OCI-M2 (cell line): ENCODE measurements around the gene MISFA.
"Not testable (repeated sequence)": the region's sequence is repeated elsewhere in the genome, so short reads cannot be mapped to it uniquely, and the experiment has no call there.

Experiments
- DNase-seq: peaks from one replicate; lab custom pipeline; 2025; ENCODE audit not compliant: unreplicated experiment; lab: John Stamatoyannopoulos, UW

Gene MISFA

DNA sequence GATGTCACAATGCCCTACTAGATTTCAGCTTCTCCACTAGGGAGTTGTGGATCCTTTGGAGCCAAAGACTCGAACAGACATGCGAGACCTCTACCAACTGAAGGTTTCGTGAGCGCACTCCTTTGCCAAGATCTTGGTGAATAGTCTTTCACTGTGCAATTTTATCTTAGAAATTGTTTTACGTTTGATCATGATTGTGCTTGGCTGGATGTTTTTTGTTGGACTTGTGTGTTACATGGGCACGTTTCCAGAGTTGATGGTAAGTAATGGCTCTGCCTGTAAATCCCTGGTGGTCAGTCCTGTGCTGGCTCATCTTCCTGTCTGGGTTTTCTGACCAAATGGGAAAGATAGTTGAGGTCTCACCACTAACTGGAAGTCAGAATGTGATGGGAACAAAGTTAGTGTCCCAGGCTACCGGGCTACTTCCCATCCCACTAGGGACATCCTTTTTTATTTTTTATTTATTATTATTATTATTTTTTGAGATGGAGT is at the start of gene MISFA:
Gene MISFA (plus strand): TSS at position 51 of the 492 bp plus-strand sequence. CDS start 140 bp downstream, at position 191.
- DNase-seq, result no peak

DNA sequence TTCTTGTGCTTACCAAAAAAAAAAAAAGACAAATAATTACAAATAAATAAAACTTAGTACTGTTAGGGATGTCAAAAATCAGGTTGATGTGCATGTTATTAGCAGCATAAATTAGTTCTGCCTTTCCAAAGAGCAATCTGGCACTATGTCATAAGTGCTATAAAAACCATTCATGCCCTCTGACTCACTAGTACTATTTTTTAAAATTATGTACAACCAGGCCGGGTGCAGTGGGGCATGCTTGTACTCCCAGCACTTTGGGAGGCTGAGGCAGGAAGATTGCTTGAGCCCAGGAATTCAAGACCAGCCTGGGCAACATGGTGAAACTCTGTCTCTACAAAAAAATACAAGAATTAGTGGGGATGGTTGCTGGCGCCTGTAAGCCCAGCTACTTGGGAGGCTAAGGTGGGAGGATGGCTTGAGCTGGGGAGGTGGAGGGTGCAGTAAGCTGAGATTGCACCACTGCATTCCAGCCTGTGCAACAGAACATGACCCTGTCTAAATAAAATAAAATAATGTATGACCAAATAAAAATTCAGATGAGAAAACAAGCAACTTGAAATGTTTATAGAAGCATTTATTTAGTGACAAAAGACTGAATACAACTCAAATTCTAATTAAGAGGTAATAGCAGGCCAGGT is 36.4 kb upstream of the MISFA start:
- DNase-seq, result no peak

DNA sequence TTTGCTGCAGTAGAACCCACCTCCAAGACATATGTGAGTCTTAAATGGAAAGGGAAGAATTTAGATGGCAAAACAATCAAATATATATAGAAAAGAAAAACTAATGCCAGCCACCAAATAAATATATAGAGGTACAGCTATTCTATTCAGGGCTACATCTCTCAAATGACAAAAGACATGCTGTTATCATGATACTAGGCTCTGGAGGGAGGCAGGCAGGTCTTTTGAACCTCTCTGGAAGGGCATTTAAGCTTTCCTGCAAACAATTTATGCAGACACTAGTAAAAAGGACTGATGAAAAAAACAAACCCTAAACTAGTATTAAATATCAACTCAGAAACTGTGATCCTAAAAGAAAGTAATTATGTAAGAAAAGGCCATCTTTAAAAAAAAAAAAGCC is 35.4 kb upstream of the MISFA start:
- DNase-seq, result no peak

DNA sequence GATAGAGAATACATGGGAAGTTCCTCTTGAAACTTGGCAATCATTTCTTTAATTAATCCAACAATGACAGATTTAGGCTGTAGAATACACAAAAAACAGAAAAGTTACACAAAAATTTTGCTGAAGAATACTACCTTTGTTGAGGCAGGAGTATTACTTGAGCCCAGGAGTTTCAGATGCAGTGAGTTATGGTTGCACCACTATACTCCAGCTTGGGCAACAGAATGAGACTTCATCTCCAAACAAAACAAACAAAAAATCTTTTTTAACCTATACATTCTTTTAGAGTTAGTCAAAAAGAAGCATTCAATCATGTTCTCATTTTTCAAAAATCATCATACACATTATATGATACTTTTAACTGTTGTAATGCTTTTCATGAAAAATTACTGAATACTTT is 33.2 kb upstream of the MISFA start:
- DNase-seq, result no peak

DNA sequence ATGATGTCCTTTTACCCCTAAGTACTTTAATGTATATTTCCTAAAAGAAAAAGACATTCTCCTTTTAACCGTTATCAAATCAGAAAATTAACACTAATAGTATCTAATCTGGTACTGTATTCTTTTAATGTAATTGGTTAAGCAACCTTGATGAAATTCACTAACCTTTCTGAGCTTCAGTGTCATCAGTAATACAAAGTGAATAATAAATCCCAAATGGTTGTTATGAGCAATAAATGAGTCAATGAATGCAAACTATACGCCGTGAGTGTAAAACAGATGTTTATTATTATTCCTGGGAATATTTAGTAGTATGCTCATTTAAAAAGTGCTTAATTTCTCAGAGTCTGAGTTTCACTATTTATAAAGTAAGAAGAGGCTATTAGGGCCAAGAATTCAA is 32.5 kb upstream of the MISFA start:
- no peak for DNase-seq

DNA sequence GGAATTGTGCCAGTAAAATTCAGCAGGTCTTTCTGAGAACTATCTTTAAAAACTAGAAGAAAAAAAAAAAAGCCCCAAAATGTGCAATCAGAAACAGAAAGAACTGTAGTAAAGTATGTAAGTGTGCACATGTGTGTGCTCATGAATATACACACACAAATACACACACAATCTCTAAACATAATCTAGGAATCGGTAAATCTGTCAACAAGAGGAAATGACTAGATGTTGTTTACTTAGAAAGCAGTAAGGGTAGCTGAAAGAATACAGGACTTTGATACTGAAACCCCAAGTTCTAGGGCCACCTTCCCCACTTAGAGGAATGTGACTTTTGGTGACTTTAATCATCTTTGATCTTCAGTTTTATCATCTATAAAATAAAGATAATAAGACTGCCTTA is 24.2 kb upstream of the MISFA start:
- DNase-seq, result no peak

DNA sequence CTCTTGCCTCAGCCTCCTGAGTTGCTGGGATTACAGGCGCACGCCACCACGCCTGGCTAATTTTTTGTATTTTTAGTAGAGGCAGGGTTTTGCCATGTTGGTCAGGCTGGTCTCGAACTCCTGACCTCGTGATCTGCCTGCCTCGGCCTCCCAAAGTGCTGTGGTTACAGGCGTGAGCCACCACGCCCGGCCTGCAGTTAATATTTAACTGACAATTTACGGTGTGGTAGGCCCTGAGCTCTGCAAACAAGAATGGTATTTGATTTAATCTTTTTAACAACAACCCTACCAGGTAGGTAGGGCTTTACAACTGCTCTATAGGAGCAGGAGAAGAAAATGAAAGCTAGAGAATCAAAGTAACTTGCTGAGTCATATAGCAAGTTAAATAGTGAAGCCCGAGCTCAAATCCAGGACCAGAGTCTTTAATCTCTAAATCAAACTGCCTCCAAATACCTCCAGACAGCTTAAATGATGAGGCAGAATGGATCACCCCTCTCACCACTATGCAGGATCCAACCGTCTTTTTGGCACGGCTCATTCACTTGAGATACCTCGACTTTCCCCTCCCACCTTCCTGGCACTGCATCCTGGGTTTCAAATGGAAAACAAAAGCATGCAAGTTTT is 20.5 kb upstream of the MISFA start:
- no peak for DNase-seq

DNA sequence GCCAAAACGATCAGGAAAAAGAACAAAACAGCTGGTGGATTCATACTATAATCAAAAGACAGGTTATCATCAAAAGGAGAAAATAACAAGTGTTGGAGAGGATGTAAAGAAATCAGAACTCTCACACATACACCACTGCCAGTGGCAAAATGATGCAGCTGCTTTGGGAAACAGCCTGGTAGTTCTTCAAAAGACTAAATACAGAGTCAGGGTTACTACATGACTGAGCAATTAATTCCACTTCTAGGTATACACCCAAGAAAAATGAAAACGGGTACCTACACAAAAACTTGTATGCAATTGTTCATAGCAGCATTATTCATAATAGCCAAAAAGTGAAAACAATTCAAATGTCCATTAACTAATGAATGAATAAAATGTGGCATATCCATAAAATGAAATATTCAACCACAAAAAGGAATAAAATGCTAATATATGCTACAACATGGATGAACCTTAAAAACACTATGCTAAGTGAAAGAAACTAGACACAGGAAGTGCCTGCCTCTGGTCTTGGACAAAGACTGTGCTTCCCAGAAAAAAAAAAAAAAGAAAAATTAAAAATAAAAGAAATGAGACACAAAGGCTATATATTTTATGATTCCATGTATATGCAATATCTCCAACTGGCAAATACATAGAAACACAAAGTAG is 19.3 kb upstream of the MISFA start:
- no peak for DNase-seq

DNA sequence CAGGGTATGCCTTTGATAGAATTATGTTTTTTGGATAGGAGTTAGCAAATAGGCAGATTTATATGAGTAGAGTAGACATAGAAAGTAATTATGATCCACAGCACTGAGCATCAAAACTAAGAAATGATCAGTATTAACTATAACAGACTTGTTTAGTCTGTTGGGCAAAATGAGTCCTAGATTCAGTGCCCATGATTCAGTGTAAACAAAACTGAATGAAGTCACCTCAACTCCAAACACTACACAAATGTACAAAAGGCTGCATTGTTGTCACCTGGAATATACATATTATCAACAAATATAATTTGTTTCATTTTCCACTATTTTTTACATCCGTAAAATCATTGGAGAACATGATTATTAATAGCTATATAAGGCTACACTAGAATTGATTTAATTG is 17.8 kb upstream of the MISFA start:
- no peak for DNase-seq

DNA sequence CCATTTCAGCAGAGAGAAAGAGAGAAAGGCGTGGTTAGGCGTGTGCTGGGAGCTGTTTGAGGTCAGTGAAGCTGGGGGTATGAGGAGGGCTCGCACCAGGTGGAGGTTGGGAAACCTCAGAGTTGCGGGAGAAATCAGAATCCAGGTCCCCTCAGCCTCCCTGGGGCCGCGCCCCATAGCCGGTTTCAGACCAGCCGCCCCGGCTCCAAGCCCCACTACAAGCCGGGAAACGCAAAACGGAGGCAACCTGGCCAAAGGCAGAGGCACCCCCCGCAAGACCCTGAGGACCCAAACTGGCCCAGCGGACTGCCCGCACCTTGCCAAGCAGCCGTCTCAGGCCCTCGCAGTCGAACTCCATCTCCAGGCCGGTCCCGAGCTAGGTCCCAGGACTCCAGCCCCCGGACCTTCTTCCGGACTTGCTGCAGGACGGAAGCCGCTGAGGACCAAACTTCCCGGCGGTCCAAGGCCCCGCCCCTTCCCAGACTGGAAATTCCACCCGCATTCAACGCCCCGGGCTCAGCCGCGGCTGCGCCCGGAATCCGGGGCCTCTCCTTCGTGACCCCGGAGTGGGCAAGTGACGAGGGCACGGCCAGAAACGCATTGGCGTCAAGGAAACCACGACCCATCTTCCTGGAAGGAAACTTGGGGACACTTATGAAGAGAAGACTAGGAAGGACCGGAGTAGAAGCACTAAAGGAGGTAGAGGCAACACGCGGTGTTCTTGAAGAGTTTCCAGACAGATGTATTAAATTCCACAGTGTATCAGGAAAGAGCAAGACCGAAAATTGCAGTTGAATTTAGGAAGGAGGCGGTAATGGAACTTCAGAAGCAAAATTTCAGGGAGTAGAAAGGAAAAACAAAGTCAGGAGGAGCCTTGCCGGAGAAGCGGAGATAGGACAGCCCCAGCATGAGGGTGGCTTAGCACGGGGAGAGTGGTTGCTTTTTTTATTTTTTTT is 11.0 kb upstream of the MISFA start, which contains the start of gene UEVLD:
Gene UEVLD (minus strand): TSS at position 438 of the 956 bp plus-strand sequence. CDS start 80 bp downstream, at position 358.
- DNase-seq, result no peak

DNA sequence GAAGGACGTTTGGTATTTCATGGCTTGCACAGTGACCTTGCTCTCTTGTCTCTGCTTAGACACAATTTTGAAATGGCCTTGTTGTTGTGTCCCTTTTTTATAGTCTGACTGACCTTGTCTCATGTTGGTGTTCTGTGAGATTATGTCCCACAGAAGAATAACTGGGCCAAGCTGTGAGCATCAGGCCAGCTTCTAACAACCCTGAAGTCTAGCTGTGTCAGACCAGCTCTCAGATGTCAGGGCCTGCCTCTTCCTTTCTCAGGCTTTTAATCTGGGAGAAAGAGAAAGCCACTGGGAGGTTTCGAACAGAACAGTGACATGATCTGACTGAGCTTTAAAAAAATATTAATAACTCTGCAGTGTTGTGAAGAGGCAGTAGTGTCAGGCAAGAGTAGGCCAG is 9.0 kb upstream of the MISFA start:
- no peak for DNase-seq

DNA sequence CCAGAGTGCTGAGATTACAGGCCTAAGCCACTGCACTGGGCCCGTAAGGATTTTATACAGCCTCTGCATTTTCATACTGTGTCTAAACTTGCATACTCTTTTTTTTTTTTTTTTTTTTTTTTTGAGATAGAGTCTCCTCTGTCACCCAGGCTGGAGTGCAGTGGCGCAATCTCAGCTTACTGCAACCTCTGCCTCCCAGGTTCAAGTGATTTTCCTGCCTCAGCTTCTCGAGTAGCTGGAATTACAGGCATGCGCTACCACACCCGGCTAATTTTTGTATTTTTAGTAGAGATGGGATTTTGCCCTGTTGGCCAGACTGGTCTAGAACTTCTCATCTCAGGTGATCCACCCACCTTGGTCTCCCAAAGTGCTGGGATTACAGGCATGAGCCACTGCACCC is 5.5 kb upstream of the MISFA start:
- DNase-seq, result not testable (repeated sequence)

DNA sequence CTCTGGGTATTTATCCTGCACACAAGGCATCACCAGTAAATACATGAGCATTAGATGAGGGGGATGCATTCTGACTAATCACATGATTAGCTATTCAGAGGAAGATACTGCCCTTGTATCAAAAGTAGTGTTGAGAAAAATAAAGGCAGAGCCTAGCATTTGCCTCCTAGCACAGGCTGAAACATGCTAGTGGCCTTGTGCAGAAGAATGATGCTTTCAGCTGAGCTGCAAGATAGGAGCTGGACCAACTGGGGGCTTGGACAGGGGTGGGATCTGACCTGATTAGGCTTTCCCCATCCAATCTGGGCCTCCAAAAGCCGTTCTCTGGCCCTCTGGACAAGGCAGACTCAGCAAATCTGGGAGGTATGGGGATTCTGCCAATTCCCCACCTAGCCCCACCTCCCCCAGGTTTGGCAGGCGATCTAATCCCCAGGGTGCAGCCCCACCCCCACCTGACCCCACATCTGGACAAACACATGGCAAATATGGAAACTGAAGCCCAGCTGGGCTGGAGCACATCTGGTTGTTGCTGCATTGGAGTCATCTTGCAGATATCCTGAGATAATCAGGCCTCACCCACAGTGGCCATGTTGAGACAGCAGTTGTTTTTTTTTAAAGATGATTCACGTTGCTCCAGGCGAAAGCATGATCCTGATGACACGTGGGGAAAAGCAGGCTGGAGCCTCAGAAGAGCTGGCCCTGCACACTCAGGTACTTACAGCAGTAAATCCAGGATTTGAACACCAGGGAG is 4.4 kb upstream of the MISFA start:
- DNase-seq, result no peak

DNA sequence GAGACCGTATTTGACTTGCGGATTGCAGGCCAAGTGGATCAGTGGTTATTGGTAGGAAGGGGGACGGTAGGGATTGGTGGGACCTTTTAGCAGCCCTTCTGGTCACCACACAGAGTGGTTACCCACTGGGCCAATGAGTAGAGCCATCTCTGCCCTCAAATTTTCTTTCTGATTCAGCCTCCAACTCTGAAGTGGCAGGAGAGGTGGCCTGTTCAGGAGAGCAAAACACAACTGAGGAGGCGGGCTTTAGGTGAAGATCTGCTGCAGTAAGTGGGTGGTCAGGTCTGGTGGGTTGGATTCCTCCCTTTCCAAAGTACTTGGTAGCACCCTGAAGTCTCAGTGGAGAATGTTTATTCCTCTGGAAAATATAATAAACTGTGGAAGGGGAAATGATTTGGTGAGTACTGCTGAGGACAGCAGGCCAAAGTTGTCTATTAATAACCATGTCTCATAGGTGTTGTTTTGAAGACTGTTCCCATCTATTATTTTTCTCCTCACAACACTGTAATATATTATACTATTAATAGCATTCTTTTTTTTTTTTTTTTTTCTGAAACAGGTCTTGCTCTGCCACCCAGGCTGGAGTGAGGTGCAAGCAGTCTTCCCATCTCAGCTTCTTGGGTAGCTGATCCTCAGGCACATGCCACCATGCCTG is 1.5 kb downstream of the MISFA start:
- DNase-seq, result no peak

DNA sequence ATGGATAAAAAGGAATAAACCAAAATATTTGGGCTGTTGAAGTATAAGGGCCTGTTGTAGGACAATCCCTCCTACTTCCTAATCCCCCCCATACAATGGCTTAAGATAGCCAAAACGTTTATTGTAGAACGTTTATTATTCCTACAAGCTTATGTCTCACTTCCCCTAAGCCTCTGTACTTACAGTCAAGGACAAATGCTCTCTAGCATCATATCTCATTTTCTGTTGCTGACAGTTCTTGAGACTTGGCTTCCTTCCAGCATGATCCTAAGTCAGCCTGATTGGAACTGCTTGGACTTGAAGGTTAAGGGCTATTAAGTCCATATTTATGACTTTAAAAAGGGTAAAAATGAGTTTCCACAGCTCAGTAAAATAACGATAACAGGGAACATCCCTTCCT is 8.8 kb downstream of the MISFA start:
- no peak for DNase-seq

DNA sequence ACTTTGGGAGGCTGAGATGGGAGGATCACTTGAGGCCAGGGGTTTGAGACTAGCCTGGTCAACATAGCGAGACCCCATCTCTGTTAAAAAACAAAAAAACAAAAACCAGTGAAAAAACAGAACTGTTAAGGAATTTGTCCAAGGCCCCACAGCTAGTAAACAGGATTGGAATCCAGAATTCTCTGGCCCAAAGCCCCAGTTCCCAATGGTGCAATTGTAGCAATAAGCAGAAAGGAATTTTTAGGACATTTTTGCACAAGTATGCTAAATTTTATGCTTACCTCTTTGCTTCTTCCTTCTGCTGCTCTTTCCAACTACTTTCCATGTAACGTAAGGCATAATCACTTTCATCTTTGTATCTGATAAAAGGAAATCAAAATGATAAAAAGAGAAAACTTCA is 11.6 kb downstream of the MISFA start:
- DNase-seq, result no peak

DNA sequence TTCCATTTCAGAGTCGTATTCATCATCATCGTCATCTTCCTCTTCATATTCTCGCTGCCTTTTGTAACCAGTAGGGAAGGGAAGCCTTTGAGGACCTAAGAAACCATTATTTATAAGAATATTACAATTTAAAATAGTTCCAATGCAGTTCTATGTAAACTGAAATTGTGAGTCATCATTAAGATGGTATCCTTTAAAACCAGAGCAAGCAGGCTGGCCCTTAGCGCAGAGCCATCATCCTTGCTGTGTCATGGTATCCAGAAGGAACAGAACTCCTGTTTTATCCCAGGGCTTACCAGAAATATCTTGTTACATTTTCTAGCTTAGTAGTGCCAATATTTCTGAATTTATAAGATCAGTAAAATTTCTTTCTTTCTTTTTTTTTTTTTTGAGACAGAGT is 12.8 kb downstream of the MISFA start:
- no peak for DNase-seq

DNA sequence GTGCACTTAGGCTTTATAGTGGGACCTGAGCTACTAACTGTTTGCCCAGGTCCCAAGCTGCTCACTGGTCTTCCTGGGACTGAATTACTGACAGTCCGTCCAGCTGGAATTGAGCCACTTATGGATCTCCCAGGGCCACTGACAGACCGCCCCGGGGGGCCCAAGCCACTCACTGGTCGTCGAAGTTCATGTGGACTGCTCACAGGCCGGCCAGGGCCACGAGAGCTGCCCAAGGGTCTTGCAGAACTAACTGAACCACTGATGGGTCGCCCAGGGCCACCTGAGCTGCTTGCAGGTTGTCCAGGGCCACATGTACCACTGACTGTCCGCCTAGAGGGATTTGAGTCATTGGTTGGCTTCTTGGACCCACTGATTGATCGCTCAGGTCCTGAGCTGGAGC is 15.1 kb downstream of the MISFA start:
- DNase-seq, result no peak

DNA sequence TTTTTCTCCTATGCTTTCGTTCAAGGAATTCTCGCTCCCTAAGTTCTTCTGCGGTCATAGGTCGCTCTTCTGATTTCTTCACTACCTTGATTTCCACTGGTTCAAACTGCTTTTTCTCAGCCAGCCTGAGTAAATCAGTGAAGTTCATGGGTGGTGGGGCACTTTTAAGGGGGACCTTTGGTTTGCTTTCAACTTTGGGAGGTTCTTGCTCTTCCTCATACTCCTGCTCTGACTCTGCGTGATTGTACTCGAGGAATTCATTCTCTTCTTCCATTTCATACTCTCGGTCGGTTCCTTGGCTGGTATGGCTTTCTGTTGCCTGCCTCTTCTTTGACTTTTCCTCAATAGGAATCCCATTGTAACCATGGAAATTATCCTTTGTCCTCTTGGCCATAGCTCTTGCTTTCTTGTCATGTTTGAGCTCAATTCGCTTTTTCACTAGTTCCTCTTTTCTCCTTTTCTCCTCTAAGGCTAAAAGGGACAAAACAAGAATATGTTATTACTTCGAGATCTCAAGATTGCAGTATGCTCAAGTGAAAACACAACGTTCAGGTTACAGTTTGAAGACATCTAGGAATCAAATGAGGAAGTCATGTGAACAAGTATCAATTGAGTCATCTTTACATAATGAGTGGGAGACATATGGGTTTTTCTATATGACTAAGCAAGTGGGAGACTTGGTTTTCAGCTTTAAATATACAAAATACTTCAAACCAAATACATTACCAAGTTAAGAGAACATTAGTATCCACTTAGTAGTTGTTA is 16.2 kb downstream of the MISFA start:
- DNase-seq, result peak; percentile 12
